Smooth muscle cell (in vitro differentiated cells): ENCODE measurements around the gene TNFRSF19. TPM values are rescaled to one million over a fixed set of nuclear protein-coding genes. Genes with fewer than 3 reads are reported as not detected.
A peak's percentile ranks its signal among the peaks of the same experiment; 100 is the strongest.

Source experiments
- DNase-seq: peaks from one replicate; lab custom pipeline; 2025; ENCODE audit not compliant: unreplicated experiment; lab: John Stamatoyannopoulos, UW
- H2AFZ ChIP-seq: fragments of 200-600 bp; sonication (generic); 2 replicates; pipeline ENCODE4 v1.6.0; 2016; ENCODE audit warnings: antibody characterized with exemption, low read depth, mild to moderate bottlenecking
- H3F3A ChIP-seq: fragments of 200-600 bp; sonication (generic); 2 replicates; pipeline ENCODE4 v1.6.0; 2017; ENCODE audit warnings: antibody characterized with exemption, low read depth
- H3K27ac ChIP-seq: fragments of 200-600 bp; sonication (generic); 2 replicates; pipeline ENCODE4 v1.5.1; 2016; ENCODE audit warnings: low read depth, mild to moderate bottlenecking
- H3K27me3 ChIP-seq: fragments of 200-600 bp; sonication (generic); 2 replicates; pipeline ENCODE4 v1.6.1; 2016; ENCODE audit warnings: low read depth, mild to moderate bottlenecking
- H3K36me3 ChIP-seq: fragments of 200-600 bp; sonication (generic); 2 replicates; pipeline ENCODE4 v1.5.1; 2016; ENCODE audit warnings: low read depth
- H3K4me1 ChIP-seq: fragments of 200-600 bp; sonication (generic); 2 replicates; pipeline ENCODE4 v1.5.1; 2016; ENCODE audit warnings: low read depth
- H3K4me2 ChIP-seq: fragments of 200-600 bp; sonication (generic); 2 replicates; pipeline ENCODE4 v1.6.0; 2016; ENCODE audit warnings: mild to moderate bottlenecking
- H3K4me3 ChIP-seq: fragments of 200-600 bp; sonication (generic); 2 replicates; pipeline ENCODE4 v1.5.1; 2016; ENCODE audit warnings: mild to moderate bottlenecking
- H3K79me2 ChIP-seq: fragments of 200-600 bp; sonication (generic); 2 replicates; pipeline ENCODE4 v1.6.0; 2016; ENCODE audit warnings: low read depth, mild to moderate bottlenecking
- H3K9ac ChIP-seq: fragments of 200-600 bp; sonication (generic); 2 replicates; pipeline ENCODE4 v1.6.0; 2016; ENCODE audit warnings: low read depth
- H3K9me3 ChIP-seq: fragments of 200-600 bp; sonication (generic); replicated peaks from 2 replicates; pipeline ENCODE4 v1.5.1; 2016; ENCODE audit warnings: low read depth
- H4K20me1 ChIP-seq: fragments of 200-600 bp; sonication (generic); 2 replicates; pipeline ENCODE4 v1.6.0; 2016; ENCODE audit warnings: low read depth
- CTCF ChIP-seq: fragments of 200-600 bp; sonication (generic); IDR thresholded peaks from 2 replicates; pipeline ENCODE4 v1.5.1; 2017; ENCODE audit warnings: borderline replicate concordance, mild to moderate bottlenecking, antibody characterized with exemption; ENCODE audit not compliant: insufficient read depth, poor library complexity, severe bottlenecking
- WGBS: methylation state at CpG from one replicate; pipeline ENCODE4 v1.1.7; 2016; ENCODE audit warnings: low lambda C conversion rate; 5-methylcytosine and 5-hydroxymethylcytosine counted together
- polyA plus RNA-seq: library from polyadenylated mRNA; unstranded; fragments of >200 nt; fragmentation: Nextera tagmentation; extraction: Ambion mirVana; gene quantifications from 2 replicates; pipeline ENCODE4 v1.2.1, GENCODE V29; 2016
- total RNA-seq: library from RNA; depleted of rRNA; stranded (reverse); fragments of >200 nt; gene quantifications from 2 replicates; pipeline ENCODE4 v1.2.3, GENCODE V29; 2014

Gene TNFRSF19
- total and polyA plus RNA-seq, 2 experiments from 2014 or later, result 15.5 to 34.3 TPM

GRCh38 chr13:23644126-23644419, 73.9 kb downstream of the TNFRSF19 start:
- DNase-seq, result no peak
- whole genome bisulfite sequencing, result 73% methylated on average over 2 of the region's 2 CpGs

GRCh38 chr13:23644527-23645138, 74.4 kb downstream of the TNFRSF19 start:
- Histone ChIP-seq H3K27ac (peak overlapping the region; percentile 54), H3K79me2 (peaks cover 7% of the 10 kb centered on the region), H3K4me1 (no peaks in the 10 kb centered on the region), H3K4me3 (no peak overlapping the region), H3F3A (peaks cover 7% of the 10 kb centered on the region), H2AFZ (no peak overlapping the region), H3K9me3 (no peaks in the 10 kb centered on the region), H4K20me1 (no peaks in the 10 kb centered on the region), H3K27me3 (no peaks in the 10 kb centered on the region), H3K4me2 (peak overlapping the region; percentile 40), H3K9ac (no peak overlapping the region), H3K36me3 (no peaks in the 10 kb centered on the region)
- no peak for DNase-seq
- no peak for TF ChIP-seq CTCF
- WGBS, result 48% methylated on average over 5 of the region's 5 CpGs

More at GRCh38 chr13:23644126-23644419, 73.9 kb downstream of the TNFRSF19 start:
- no peaks in the 10 kb centered on the region for H3K36me3 ChIP-seq
- peak overlapping the region; percentile 40 for H3K4me2 ChIP-seq
- H4K20me1 ChIP-seq, result no peaks in the 10 kb centered on the region
- no peak for TF ChIP-seq CTCF
- no peaks in the 10 kb centered on the region for H3K27me3 ChIP-seq
- no peak overlapping the region for H3K4me3 ChIP-seq
- H3F3A ChIP-seq, result peaks cover 7% of the 10 kb centered on the region
- H2AFZ ChIP-seq, result no peak overlapping the region
- peak overlapping the region; percentile 54 for H3K27ac ChIP-seq
- peaks cover 1% of the 10 kb centered on the region for H3K79me2 ChIP-seq
- no peak overlapping the region for H3K9ac ChIP-seq
- H3K9me3 ChIP-seq, result no peaks in the 10 kb centered on the region
- H3K4me1 ChIP-seq, result no peaks in the 10 kb centered on the region

GRCh38 chr13:23645851-23646250, 75.6 kb downstream of the TNFRSF19 start:
- no peak for DNase-seq
- no peak overlapping the region for H2AFZ ChIP-seq
- TF ChIP-seq CTCF, result no peak
- H3K27ac ChIP-seq, result no peak overlapping the region
- no peak overlapping the region for H3K4me2 ChIP-seq
- no peak overlapping the region for H3K4me3 ChIP-seq
- H3K9ac ChIP-seq, result no peak overlapping the region
- no peaks in the 10 kb centered on the region for H3K27me3 ChIP-seq
- H3K4me1 ChIP-seq, result no peaks in the 10 kb centered on the region
- WGBS, result 98% methylated on average over 5 of the region's 5 CpGs
- peaks cover 19% of the 10 kb centered on the region for H3K79me2 ChIP-seq
- no peaks in the 10 kb centered on the region for H4K20me1 ChIP-seq
- no peaks in the 10 kb centered on the region for H3K9me3 ChIP-seq
- peaks cover 7% of the 10 kb centered on the region for H3F3A ChIP-seq
- no peaks in the 10 kb centered on the region for H3K36me3 ChIP-seq

GRCh38 chr13:23651439-23651838, 81.2 kb downstream of the TNFRSF19 start:
- Histone ChIP-seq H4K20me1 (no peaks in the 10 kb centered on the region), H3K4me2 (no peak overlapping the region), H3K79me2 (peaks cover 21% of the 10 kb centered on the region), H2AFZ (no peak overlapping the region), H3K4me3 (no peak overlapping the region), H3K9me3 (no peaks in the 10 kb centered on the region), H3K27me3 (no peaks in the 10 kb centered on the region), H3F3A (peaks cover 7% of the 10 kb centered on the region), H3K9ac (no peak overlapping the region), H3K4me1 (peaks cover 21% of the 10 kb centered on the region), H3K36me3 (no peaks in the 10 kb centered on the region), H3K27ac (no peak overlapping the region)
- no peak for TF ChIP-seq CTCF
- 85% methylated on average over 1 of the region's 1 CpG for WGBS
- no peak for DNase-seq
